ENCODE data around the gene TMEM255B.

DNA sequence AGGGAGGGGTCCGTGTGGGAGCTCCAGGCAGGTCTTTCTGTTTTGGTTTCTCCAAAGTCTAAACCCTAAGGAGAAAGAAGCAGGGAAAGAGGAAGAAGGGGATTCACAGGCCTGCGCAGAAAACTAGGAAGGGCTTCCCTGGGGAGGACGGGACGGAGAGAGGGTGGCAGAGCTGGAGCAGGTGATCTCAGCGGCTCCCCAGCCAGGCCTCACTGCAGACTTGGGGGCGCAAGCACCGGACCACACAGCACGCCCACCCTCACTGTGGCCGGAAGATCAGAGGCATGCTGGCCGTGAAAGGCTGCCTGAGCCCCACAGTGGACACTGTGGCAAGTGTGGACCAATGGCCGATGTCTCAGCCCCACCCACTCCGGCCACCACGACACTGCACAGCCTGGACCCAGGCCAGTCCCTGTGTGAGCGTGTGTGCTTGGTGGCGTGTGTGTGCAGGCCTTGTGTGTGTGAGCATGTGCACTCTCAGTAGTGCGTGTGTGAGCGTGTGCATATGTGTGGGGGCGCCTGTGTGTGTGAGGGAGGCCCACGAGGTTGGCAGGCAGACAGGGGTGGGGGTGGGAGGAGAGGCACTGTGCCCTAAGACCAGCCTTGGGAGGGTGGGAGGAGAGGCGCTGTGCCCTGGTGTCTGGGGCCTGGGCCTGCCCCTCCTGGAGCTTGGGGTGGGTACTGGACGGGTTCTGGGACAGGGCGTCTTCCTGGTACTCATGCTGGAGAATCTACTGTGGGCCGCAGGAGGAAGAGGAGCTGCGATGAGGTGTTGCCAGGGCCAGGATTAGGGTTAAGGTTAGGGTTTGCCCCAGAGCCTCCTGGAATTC is 15.4 kb upstream of the TMEM255B start:
- TF ChIP-seq SP1 (IDR thresholded peaks at IDR 0.05) (no peak), BHLHE40 (IDR thresholded peaks at IDR 0.05; ENCODE audit: borderline replicate concordance) (no peak), ELF4 (IDR thresholded peaks at IDR 0.05) (no peak), L3MBTL2 (conservative IDR thresholded peaks at IDR 0.05) (no peak), FOXK2 (IDR thresholded peaks at IDR 0.05) (no peak), ZNF384 (IDR thresholded peaks at IDR 0.05) (no peak), NFRKB (IDR thresholded peaks at IDR 0.05) (no peak)
- TF ChIP-seq, protein P1, sequence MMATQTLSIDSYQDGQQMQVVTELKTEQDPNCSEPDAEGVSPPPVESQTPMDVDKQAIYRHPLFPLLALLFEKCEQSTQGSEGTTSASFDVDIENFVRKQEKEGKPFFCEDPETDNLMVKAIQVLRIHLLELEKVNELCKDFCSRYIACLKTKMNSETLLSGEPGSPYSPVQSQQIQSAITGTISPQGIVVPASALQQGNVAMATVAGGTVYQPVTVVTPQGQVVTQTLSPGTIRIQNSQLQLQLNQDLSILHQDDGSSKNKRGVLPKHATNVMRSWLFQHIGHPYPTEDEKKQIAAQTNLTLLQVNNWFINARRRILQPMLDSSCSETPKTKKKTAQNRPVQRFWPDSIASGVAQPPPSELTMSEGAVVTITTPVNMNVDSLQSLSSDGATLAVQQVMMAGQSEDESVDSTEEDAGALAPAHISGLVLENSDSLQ (IDR thresholded peaks at IDR 0.05): no peak
